ENCODE data around the gene PLCZ1.

PLCZ1 gene

GRCh38 chr12:18653465-18653864 lies 84.3 kb downstream of the PLCZ1 start:
- TF ChIP-seq, protein P1, sequence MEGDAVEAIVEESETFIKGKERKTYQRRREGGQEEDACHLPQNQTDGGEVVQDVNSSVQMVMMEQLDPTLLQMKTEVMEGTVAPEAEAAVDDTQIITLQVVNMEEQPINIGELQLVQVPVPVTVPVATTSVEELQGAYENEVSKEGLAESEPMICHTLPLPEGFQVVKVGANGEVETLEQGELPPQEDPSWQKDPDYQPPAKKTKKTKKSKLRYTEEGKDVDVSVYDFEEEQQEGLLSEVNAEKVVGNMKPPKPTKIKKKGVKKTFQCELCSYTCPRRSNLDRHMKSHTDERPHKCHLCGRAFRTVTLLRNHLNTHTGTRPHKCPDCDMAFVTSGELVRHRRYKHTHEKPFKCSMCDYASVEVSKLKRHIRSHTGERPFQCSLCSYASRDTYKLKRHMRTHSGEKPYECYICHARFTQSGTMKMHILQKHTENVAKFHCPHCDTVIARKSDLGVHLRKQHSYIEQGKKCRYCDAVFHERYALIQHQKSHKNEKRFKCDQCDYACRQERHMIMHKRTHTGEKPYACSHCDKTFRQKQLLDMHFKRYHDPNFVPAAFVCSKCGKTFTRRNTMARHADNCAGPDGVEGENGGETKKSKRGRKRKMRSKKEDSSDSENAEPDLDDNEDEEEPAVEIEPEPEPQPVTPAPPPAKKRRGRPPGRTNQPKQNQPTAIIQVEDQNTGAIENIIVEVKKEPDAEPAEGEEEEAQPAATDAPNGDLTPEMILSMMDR (IDR thresholded peaks at IDR 0.05; ENCODE audit: low read depth, low read length, missing control alignments) = no peak
- no peak overlapping the region for H3K4me3 ChIP-seq (ENCODE audit: low read depth, low read length)
- DNase-seq (ENCODE audit: low read depth) = no peak

DNA sequence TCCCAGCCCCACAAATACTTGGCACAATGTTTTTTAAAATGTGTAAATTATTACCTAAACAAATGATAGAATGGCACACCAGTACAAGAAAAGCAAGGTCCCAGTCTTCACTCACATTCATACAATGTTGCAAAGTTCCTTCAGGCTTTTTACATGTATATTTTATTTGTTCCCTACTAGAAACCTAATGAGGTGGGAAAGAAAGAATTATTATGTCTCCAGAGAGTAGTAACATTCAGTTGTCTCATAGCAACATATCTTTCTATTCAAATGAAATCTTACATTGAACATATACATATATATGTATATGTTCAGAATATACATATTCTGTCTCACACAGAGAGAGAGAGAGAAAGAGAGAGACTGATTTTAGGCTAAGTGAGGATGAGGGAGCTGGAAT lies 85.2 kb downstream of the PLCZ1 start:
- H3K4me3 ChIP-seq (ENCODE audit: low read depth, low read length) = no peak overlapping the region
- TF ChIP-seq, protein P1 (IDR thresholded peaks at IDR 0.05; ENCODE audit: low read depth, low read length, missing control alignments) = no peak
- no peak for DNase-seq (ENCODE audit: low read depth)

DNA sequence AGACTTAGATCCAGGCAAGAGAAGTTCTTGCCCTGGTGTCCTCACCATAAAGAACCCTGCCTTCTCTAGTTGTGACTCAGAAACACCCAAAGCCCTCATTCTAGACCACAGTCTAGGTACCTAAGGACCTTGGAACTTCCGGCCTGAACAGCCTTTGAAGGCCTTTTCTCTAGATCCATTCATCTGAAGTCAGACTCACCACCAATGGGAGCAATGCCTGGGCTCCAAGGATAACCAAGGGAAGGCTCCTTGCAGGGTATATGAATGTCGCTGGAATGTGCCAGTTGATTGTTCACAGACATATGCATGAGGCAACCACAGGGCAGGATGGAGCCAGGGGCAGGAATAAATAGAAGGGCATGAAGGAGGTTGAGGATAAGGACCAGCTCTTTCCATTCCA lies 86.3 kb downstream of the PLCZ1 start:
- H3K4me3 ChIP-seq (ENCODE audit: low read depth, low read length) = no peak overlapping the region
- DNase-seq (ENCODE audit: low read depth) = no peak
- TF ChIP-seq, protein P1 (IDR thresholded peaks at IDR 0.05; ENCODE audit: low read depth, low read length, missing control alignments) = no peak

DNA sequence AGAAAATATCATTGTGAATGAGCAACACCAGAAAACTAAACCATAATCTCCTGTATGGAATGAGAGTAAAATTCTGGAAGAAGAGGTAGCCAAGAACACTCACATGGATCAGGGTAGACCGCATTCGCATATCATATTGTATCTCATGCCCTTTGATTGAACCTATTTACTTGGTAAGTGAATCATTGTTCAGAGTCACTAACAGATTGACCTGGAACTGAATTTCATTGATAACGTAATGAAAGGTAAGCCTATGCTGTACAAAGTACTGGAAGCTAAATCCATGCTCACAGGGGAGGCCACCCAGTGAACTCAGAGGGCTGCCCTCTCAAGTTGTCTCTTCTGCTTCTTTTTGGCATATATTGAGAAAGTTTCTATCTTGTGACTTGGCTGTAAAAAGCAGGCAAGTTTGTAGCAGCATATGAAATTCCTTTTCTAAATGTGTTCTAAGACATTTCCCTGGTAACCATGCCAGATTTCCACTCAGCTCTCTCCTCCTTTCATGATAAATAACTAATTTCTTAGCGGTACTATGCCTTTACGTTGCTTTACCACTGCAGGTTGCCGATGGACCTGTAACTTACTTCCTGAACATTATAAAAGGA lies 91.4 kb downstream of the PLCZ1 start:
- H3K4me3 ChIP-seq (ENCODE audit: low read depth, low read length) = no peak overlapping the region
- DNase-seq (ENCODE audit: low read depth) = no peak
- TF ChIP-seq, protein P1 (IDR thresholded peaks at IDR 0.05; ENCODE audit: low read depth, low read length, missing control alignments) = no peak

DNA sequence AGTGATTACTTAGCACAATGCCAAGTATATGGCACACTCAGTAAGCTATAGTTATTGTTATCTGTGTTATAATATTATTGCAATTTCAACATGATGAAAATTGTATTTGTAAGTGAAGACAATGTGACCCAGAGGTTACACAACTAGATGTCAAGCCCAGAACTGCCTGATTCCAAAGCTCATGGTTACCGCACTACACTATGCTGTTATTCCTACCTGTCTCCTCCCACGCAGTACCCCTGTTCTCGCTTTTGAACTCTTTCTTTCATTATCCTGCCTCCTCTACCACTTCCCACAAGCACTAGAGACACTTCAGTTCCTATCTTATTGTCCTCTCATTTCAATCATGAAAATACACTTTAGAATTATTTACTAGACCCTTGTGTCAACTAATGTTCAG lies 93.2 kb downstream of the PLCZ1 start:
- no peak for DNase-seq (ENCODE audit: low read depth)
- H3K4me3 ChIP-seq (ENCODE audit: low read depth, low read length) = no peak overlapping the region
- TF ChIP-seq, protein P1 (IDR thresholded peaks at IDR 0.05; ENCODE audit: low read depth, low read length, missing control alignments) = no peak

DNA sequence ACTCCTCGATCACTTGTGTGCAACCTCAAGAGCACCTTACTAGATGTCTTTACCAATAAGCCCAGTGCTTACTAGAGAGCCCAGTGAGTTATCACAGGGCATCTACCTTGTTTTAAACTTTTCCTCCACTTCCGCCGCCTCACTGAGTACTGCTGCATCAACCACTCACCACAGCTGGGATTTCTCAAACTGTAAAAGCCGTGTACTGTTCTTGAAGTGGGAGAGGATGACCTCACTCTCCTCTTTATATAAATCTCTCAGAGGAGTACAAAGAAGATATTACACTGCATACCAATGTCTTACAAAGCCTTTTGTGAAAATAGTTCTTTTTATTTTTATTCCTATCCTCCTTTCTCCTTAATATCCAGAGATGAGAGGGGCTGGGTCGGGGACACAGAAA lies 94.1 kb downstream of the PLCZ1 start:
- DNase-seq (ENCODE audit: low read depth) = no peak
- H3K4me3 ChIP-seq (ENCODE audit: low read depth, low read length) = no peak overlapping the region
- TF ChIP-seq, protein P1 (IDR thresholded peaks at IDR 0.05; ENCODE audit: low read depth, low read length, missing control alignments) = no peak

GRCh38 chr12:18640321-18640955 lies 97.4 kb downstream of the PLCZ1 start:
- DNase-seq (ENCODE audit: low read depth) = no peak
- TF ChIP-seq, protein P1 (IDR thresholded peaks at IDR 0.05; ENCODE audit: low read depth, low read length, missing control alignments) = no peak
- no peak overlapping the region for H3K4me3 ChIP-seq (ENCODE audit: low read depth, low read length)
